ENCODE data around the gene IL19.

The IL19 gene

GRCh38 chr1:206801467-206801866, 30.9 kb downstream of the IL19 start:
- no peak for DNase-seq

GRCh38 chr1:206802401-206802800, 31.8 kb downstream of the IL19 start:
- no peak for DNase-seq

GRCh38 chr1:206803221-206803730, 32.7 kb downstream of the IL19 start:
- no peak for DNase-seq

- DNase-seq = no peak
Measured at GRCh38 chr1:206804156-206804737, 33.7 kb downstream of the IL19 start.

GRCh38 chr1:206805357-206805756, 34.8 kb downstream of the IL19 start:
- DNase-seq = no peak

- DNase-seq = peak; percentile 30
Measured at GRCh38 chr1:206808615-206809014, 38.0 kb downstream of the IL19 start.

GRCh38 chr1:206809504-206810084, 39.0 kb downstream of the IL19 start:
- peak; percentile 34 for DNase-seq

- DNase-seq = no peak
Measured at GRCh38 chr1:206812471-206812870, 41.9 kb downstream of the IL19 start.

- DNase-seq = peak; percentile 34
Measured at GRCh38 chr1:206814716-206815341, 44.3 kb downstream of the IL19 start.

GRCh38 chr1:206816390-206817287, 46.1 kb downstream of the IL19 start:
- DNase-seq = no peak

- no peak for DNase-seq
Measured at GRCh38 chr1:206821493-206821892, 50.9 kb downstream of the IL19 start.

GRCh38 chr1:206823727-206824126, 53.2 kb downstream of the IL19 start:
- DNase-seq = peak; percentile 50

GRCh38 chr1:206824331-206824730, 53.8 kb downstream of the IL19 start:
- DNase-seq = peak; percentile 53

- DNase-seq = no peak
Measured at GRCh38 chr1:206826394-206826793, 55.8 kb downstream of the IL19 start.

- DNase-seq = no peak
Measured at GRCh38 chr1:206828061-206828460, 57.5 kb downstream of the IL19 start.

- no peak for DNase-seq
Measured at GRCh38 chr1:206828765-206829164, 58.2 kb downstream of the IL19 start.

GRCh38 chr1:206829282-206829681, 58.7 kb downstream of the IL19 start:
- no peak for DNase-seq

GRCh38 chr1:206829875-206830274, 59.3 kb downstream of the IL19 start:
- DNase-seq = no peak

GRCh38 chr1:206831650-206832049, 61.1 kb downstream of the IL19 start:
- DNase-seq = no peak

GRCh38 chr1:206832352-206832880, 61.8 kb downstream of the IL19 start:
- DNase-seq = no peak

GRCh38 chr1:206833106-206833680, 62.6 kb downstream of the IL19 start:
- DNase-seq = no peak

- DNase-seq = no peak
Measured at GRCh38 chr1:206833801-206834200, 63.2 kb downstream of the IL19 start.
